ENCODE measurements around the gene TAF7L.

The TAF7L gene

DNA sequence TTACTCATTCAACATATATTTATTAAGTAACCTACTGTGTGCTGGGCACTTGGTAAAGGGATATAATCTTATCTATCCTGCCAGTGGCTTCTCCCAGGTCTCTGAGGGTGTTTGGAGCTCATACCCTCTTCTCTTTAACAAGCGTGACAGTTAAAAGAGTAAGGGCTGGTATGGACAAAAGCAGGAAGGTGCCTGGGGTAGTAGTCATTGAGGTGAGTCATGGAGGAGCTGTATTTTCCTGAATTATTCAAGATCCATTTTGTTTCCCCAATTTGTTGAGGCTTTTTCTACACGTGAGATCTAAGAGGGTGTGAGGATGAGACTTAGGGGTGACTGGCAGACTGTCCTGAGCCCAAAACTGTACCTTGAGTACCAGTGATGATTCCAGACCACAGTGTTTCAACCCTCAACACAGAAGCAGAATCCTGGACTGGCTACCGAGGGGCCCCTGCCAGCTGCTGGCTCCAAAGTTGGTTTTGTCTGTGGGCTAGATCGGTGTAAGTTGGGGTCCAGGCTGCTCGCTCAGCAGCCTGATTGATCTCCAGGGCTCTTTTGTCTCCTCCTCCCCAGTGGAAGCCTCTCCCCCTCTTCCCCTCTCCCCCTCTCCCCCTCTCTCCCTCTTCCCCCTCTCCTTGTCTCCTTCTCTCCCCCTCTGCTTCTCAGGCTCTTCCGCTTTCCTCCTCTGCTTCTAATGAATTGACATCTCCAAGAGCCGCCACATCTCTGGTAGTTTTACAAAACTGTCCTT is 71.8 kb downstream of the TAF7L start, which contains the start of gene DRP2:
Gene DRP2, plus strand, starts transcription at position 671 of the 748 bp plus-strand sequence. CDS start 11,862 bp downstream, outside the sequence.
- DNase-seq, result no peak
- no peaks in the 10 kb centered on the region for H3K27me3 ChIP-seq
- H3K9me3 ChIP-seq, result no peaks in the 10 kb centered on the region
- no peaks in the 10 kb centered on the region for H3K36me3 ChIP-seq
- no peak within 1 kb of the TSS for H3K4me3 ChIP-seq (ENCODE audit: low read depth, low read length)
- TF ChIP-seq, protein P1, sequence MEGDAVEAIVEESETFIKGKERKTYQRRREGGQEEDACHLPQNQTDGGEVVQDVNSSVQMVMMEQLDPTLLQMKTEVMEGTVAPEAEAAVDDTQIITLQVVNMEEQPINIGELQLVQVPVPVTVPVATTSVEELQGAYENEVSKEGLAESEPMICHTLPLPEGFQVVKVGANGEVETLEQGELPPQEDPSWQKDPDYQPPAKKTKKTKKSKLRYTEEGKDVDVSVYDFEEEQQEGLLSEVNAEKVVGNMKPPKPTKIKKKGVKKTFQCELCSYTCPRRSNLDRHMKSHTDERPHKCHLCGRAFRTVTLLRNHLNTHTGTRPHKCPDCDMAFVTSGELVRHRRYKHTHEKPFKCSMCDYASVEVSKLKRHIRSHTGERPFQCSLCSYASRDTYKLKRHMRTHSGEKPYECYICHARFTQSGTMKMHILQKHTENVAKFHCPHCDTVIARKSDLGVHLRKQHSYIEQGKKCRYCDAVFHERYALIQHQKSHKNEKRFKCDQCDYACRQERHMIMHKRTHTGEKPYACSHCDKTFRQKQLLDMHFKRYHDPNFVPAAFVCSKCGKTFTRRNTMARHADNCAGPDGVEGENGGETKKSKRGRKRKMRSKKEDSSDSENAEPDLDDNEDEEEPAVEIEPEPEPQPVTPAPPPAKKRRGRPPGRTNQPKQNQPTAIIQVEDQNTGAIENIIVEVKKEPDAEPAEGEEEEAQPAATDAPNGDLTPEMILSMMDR (IDR thresholded peaks at IDR 0.05; ENCODE audit: low read depth, low read length), result no peak
- H3K4me1 ChIP-seq, result no peaks in the 10 kb centered on the region
